ENCODE data around the gene IRF6.

DNA sequence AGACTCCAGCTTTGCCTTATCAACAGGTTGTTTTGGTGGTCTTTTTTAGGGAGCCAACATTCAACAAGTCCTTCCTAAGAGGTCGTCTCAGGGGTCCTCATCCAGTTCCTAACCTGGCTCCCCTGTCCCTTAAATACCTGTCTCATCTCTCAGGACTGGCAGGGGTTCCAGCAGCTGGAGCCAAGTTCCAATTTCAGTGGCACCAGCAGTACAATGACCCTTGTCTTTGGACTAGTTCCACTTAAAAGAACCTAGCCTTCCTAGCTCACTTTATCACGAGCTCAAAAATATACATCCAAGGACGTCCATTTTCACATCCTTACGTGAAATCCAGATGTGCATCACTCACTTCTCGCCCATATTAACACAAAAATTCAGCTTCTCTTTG lies 68.8 kb downstream of the IRF6 start:
- TF ChIP-seq, protein P1, sequence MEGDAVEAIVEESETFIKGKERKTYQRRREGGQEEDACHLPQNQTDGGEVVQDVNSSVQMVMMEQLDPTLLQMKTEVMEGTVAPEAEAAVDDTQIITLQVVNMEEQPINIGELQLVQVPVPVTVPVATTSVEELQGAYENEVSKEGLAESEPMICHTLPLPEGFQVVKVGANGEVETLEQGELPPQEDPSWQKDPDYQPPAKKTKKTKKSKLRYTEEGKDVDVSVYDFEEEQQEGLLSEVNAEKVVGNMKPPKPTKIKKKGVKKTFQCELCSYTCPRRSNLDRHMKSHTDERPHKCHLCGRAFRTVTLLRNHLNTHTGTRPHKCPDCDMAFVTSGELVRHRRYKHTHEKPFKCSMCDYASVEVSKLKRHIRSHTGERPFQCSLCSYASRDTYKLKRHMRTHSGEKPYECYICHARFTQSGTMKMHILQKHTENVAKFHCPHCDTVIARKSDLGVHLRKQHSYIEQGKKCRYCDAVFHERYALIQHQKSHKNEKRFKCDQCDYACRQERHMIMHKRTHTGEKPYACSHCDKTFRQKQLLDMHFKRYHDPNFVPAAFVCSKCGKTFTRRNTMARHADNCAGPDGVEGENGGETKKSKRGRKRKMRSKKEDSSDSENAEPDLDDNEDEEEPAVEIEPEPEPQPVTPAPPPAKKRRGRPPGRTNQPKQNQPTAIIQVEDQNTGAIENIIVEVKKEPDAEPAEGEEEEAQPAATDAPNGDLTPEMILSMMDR (IDR thresholded peaks at IDR 0.05), result no peak
- no peak for TF ChIP-seq POLR2A (IDR thresholded peaks at IDR 0.05)

Measured in esophagus squamous epithelium (tissue), 4 donors.